WERI-Rb-1 (cell line): ENCODE data around the gene AP1S3.

Experiments used
- DNase-seq: peaks from one replicate; pipeline ENCODE4 v3.0.0-alpha.2; 2020
- H3K27ac ChIP-seq: fragments of 250-450 bp; sonication (Bioruptor Pico); 2 replicates; pipeline ENCODE4 v1.5.1; 2020; ENCODE audit warnings: mild to moderate bottlenecking, moderate library complexity
- H3K27me3 ChIP-seq: fragments of 250-450 bp; sonication (Bioruptor Pico); 2 replicates; pipeline ENCODE4 v1.5.1; 2021; ENCODE audit warnings: mild to moderate bottlenecking, low read depth, moderate library complexity; ENCODE audit not compliant: insufficient read depth, severe bottlenecking
- H3K36me3 ChIP-seq: fragments of 250-450 bp; sonication (Bioruptor Pico); 2 replicates; pipeline ENCODE4 v1.5.1; 2020; ENCODE audit warnings: mild to moderate bottlenecking, moderate library complexity
- H3K4me3 ChIP-seq: 2 replicates; pipeline ENCODE4 v1.5.1; 2011; ENCODE audit warnings: low read depth, mild to moderate bottlenecking, control low read depth, low read length
- H3K9me3 ChIP-seq: fragments of 250-450 bp; sonication (Bioruptor Pico); 2 replicates; pipeline ENCODE4 v1.5.1; 2021; ENCODE audit warnings: mild to moderate bottlenecking, moderate library complexity; ENCODE audit not compliant: severe bottlenecking
- CTCF ChIP-seq: IDR thresholded peaks from 2 replicates; pipeline ENCODE4 v1.5.1; 2011; ENCODE audit warnings: low read depth, mild to moderate bottlenecking, control low read depth, inconsistent platforms, low read length

The AP1S3 gene

DNA sequence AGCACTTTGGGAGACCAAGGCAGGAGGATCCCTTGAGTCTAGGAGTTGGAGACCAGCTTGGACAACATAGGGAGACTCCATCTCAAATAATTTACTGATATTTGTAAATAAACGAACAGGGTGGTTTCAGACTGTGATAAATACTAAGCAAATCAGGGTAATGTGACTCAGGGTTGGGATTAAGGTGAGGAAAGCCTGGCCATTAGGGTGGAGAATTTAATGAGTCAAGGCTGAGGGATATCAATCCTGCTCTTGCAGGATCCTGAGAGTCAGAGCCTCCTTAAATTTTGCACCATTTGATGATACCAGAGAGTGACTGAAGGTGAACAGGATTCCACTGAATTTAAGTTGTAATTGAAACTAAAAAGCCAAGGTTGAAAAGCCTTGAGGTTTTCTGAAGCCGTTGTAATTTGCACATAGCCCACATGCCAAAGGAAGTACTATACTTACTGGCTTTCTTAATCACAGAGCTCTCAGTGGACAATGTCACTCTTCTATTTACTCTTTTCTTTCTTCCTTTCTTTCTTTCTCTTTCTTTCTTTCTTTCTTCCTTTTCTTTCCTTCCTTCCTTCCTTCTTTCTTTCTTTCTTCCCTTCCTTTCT is 28.6 kb upstream of the AP1S3 start:
- DNase-seq: no peak

DNA sequence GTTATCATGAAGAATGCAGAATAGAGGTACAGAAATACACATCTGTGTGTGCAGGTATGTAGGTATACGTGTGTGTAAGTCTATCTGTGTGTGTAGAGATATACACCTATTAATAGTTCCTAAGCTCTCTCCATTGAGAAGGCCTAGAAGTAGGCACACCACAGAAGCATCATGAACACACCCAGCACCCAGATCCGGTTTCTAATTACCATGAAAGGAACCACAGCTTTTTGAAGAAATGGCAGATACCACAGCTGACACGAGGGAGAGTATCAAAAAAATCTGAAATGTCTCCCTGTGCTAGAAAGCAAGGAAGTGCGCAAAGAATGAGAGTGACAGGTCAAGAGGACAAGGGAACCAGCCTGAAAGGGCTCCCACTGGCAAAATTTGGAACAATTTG is 27.7 kb upstream of the AP1S3 start:
- H3K27me3 ChIP-seq: no peaks in the 10 kb centered on the region
- no peak for DNase-seq
- H3K9me3 ChIP-seq: no peaks in the 10 kb centered on the region
- H3K27ac ChIP-seq: no peak overlapping the region
- no peak for TF ChIP-seq CTCF
- no peak overlapping the region for H3K4me3 ChIP-seq
- H3K36me3 ChIP-seq: no peaks in the 10 kb centered on the region

More for the DNA sequence above, 28.6 kb upstream of the AP1S3 start:
- TF ChIP-seq CTCF: no peak
- Histone ChIP-seq H3K4me3 (no peak overlapping the region), H3K9me3 (no peaks in the 10 kb centered on the region), H3K27me3 (no peaks in the 10 kb centered on the region), H3K27ac (no peak overlapping the region), H3K36me3 (no peaks in the 10 kb centered on the region)

GRCh38 chr2:223863491-223863890 is 26.1 kb upstream of the AP1S3 start:
- no peak overlapping the region for H3K27ac ChIP-seq
- no peaks in the 10 kb centered on the region for H3K36me3 ChIP-seq
- no peak for DNase-seq
- H3K9me3 ChIP-seq: no peaks in the 10 kb centered on the region
- TF ChIP-seq CTCF: no peak
- H3K4me3 ChIP-seq: no peak overlapping the region
- H3K27me3 ChIP-seq: no peaks in the 10 kb centered on the region

DNA sequence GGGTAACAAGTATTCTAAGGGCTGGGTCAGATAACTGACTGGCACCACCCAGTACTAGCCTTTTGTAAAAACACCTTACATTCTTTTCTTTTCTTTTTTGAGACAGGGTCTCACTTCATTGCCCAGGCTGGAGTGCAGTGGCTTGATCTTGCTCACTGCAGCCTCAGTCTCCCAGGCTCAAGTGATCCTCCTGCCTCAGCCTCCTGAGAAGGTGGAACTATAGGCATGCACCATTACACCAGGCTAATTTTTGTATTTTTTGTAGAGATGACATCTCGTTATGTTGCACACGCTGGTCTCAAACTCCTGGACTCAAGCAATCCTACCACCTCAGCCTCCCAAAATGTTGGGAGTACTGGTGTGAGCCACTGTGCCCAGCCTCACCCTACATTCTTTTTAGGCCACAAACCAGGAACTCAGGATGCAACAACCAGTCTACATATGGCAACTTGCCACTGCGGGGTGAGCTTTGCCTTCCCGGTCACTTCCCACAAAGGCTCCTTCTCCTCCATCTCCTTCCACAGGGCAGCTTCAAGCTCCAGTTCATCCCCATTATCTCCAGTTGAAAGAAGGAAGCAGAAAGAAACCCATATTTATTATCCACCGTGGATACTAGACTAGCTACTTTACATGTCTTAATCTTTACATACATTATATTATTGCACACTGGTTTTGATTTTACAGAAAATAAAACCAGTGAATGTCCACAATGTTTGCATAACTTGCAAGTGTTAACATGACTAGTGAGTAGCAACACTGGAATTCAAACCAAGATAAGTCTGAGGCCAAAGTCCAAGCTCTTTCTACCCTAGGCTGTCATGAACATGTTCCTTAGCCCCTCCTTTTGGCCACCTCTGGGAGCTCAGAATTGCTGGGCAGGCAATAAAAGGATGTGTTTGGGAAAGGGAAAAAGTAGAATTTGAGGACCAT is 23.7 kb upstream of the AP1S3 start:
- Histone ChIP-seq H3K9me3 (no peaks in the 10 kb centered on the region), H3K27me3 (no peaks in the 10 kb centered on the region), H3K27ac (no peak overlapping the region), H3K36me3 (no peaks in the 10 kb centered on the region), H3K4me3 (no peak overlapping the region)
- TF ChIP-seq CTCF: no peak
- no peak for DNase-seq

GRCh38 chr2:223859070-223859469 is 21.7 kb upstream of the AP1S3 start:
- no peaks in the 10 kb centered on the region for H3K9me3 ChIP-seq
- H3K4me3 ChIP-seq: no peak overlapping the region
- no peak overlapping the region for H3K27ac ChIP-seq
- H3K27me3 ChIP-seq: no peaks in the 10 kb centered on the region
- TF ChIP-seq CTCF: no peak
- H3K36me3 ChIP-seq: no peaks in the 10 kb centered on the region
- no peak for DNase-seq
